H1 (cell line): Measurements from ENCODE around the gene GRAMD1C.

Experiments
- ATF2 ChIP-seq: IDR thresholded peaks from 2 replicates; pipeline ENCODE4 v1.6.1; 2012; ENCODE audit warnings: low read length, inconsistent platforms
- EZH2 ChIP-seq: fragments of 200-600 bp; sonication (generic); IDR thresholded peaks from 2 replicates; pipeline ENCODE4 v1.7.1; 2012; ENCODE audit warnings: low read depth, mild to moderate bottlenecking, moderate library complexity, low read length, inconsistent platforms; ENCODE audit not compliant: severe bottlenecking
- NRF1 ChIP-seq: IDR thresholded peaks from 2 replicates; pipeline ENCODE4 v1.6.1; 2011; ENCODE audit warnings: mild to moderate bottlenecking, low read depth, low read length, improper control_type of control experiment
- POLR2A ChIP-seq, 2 experiments: IDR thresholded peaks; 1 replicate in 1 of 2; 2 replicates in 1 of 2; pipeline ENCODE4 v1.6.1; 2011; ENCODE audit warnings: low read depth in 2 of 2, low read length in 2 of 2, mild to moderate bottlenecking in 2 of 2; ENCODE audit errors: control extremely low read depth in 1 of 2
- POLR2AphosphoS5 ChIP-seq: IDR thresholded peaks from 2 replicates; pipeline ENCODE4 v1.6.1; 2011; ENCODE audit warnings: low read depth, low read length
- RFX5 ChIP-seq: IDR thresholded peaks from 2 replicates; pipeline ENCODE4 v1.6.1; 2011; ENCODE audit warnings: low read depth, low read length, improper control_type of control experiment, borderline replicate concordance
- SIN3A ChIP-seq, 2 experiments: IDR thresholded peaks in 1 of 2; conservative IDR thresholded peaks in 1 of 2; 2 replicates each; pipeline ENCODE4 v1.6.1; 2011 to 2012; ENCODE audit warnings: low read length in 2 of 2, improper control_type of control experiment in 1 of 2, low read depth in 1 of 2, mild to moderate bottlenecking in 1 of 2
- SP2 ChIP-seq: IDR thresholded peaks from 2 replicates; pipeline ENCODE4 v1.6.1; 2012; ENCODE audit warnings: mild to moderate bottlenecking, low read length, inconsistent platforms
- SRF ChIP-seq: IDR thresholded peaks from 2 replicates; pipeline ENCODE4 v1.6.1; 2011; ENCODE audit warnings: mild to moderate bottlenecking, low read depth, low read length, moderate library complexity
- YY1 ChIP-seq: IDR thresholded peaks from 2 replicates; pipeline ENCODE4 v1.6.1; 2011; ENCODE audit warnings: low read depth, mild to moderate bottlenecking, low read length
- ZNF274 ChIP-seq: IDR thresholded peaks from 2 replicates; pipeline ENCODE4 v1.7.0; 2012; ENCODE audit warnings: low read length, borderline replicate concordance; ENCODE audit errors: extremely low read depth
- TF ChIP-seq, protein P1 (sequence below), 3 experiments: IDR thresholded peaks; 1 replicate in 2 of 3; 2 replicates in 1 of 3; pipeline versions ENCODE4 v1.5.1 to v1.6.1; 2011; ENCODE audit warnings: low read length in 3 of 3, mild to moderate bottlenecking in 3 of 3, inconsistent platforms in 2 of 3, low read depth in 1 of 3, moderate library complexity in 1 of 3; ENCODE audit not compliant: insufficient read depth in 1 of 3; ENCODE audit errors: control extremely low read depth in 1 of 3

GRCh38 chr3:113791381-113791780, 47.2 kb upstream of the GRAMD1C start:
- TF ChIP-seq, protein P1, sequence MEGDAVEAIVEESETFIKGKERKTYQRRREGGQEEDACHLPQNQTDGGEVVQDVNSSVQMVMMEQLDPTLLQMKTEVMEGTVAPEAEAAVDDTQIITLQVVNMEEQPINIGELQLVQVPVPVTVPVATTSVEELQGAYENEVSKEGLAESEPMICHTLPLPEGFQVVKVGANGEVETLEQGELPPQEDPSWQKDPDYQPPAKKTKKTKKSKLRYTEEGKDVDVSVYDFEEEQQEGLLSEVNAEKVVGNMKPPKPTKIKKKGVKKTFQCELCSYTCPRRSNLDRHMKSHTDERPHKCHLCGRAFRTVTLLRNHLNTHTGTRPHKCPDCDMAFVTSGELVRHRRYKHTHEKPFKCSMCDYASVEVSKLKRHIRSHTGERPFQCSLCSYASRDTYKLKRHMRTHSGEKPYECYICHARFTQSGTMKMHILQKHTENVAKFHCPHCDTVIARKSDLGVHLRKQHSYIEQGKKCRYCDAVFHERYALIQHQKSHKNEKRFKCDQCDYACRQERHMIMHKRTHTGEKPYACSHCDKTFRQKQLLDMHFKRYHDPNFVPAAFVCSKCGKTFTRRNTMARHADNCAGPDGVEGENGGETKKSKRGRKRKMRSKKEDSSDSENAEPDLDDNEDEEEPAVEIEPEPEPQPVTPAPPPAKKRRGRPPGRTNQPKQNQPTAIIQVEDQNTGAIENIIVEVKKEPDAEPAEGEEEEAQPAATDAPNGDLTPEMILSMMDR (IDR thresholded peaks at IDR 0.05; ENCODE audit: control extremely low read depth in 1 of 3, insufficient read depth in 1 of 3, low read depth in 1 of 3, low read length in 3 of 3) = no peak
- TF ChIP-seq EZH2 = no peak
- TF ChIP-seq POLR2AphosphoS5 = no peak
- TF ChIP-seq SIN3A (conservative IDR thresholded peaks at IDR 0.05 in 1 of 2, IDR thresholded peaks at IDR 0.05 in 1 of 2; ENCODE audit: low read depth in 1 of 2, low read length in 2 of 2) = no peak
- TF ChIP-seq NRF1 = no peak
- TF ChIP-seq YY1 = no peak
- TF ChIP-seq ATF2 = no peak
- no peak for TF ChIP-seq SP2
- no peak for TF ChIP-seq RFX5
- no peak for TF ChIP-seq POLR2A (IDR thresholded peaks at IDR 0.05; ENCODE audit: control extremely low read depth in 1 of 2, low read depth in 2 of 2, low read length in 2 of 2)
- TF ChIP-seq ZNF274 = no peak
- no peak for TF ChIP-seq SRF
